ENCODE results near the gene PIP4K2A. TPM values are rescaled to one million over a fixed set of nuclear protein-coding genes. Genes with fewer than 3 reads are reported as not detected.

PIP4K2A gene
- total RNA-seq, 6 experiments from 2014 or later = 8.1 to 27.6 (median 12.0) TPM

DNA sequence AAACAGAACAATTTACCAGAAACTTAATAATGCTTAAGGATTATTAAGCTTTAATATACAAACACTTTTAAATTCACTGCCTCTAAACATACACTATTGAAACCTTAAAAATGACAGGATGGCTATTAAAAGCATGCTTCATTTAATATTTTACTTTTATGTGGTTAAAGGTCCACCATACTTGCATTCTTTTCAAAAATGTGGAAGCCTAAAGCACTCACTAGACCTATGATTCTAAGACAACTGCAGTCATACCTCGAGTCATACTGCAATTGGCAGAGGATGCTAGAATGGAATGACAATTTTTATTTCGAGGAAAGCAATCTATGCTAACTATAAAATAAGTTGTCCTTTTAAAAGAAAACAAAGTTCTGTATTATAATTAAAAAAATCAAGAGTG is 85.3 kb downstream of the PIP4K2A start:
- Histone ChIP-seq H3K4me3 (no peak overlapping the region), H3K9me3 (no peaks in the 10 kb centered on the region), H3K36me3 (no peaks in the 10 kb centered on the region), H3K27ac (peak overlapping the region in 1 of 3 donors; percentile 53), H3K27me3 (no peaks in the 10 kb centered on the region), H3K4me1 (peaks cover 0 to 32% (median 3%) of the 10 kb centered on the region in 4 donors)
- intact Hi-C loops (cut with DNase I) = no loop called here
- DNase-seq = no peak
- ATAC-seq = no peak
- WGBS (ENCODE audit: insufficient coverage, low coverage, low lambda C conversion rate, missing lambda C conversion rate) = 63% methylated on average over 2 of the region's 2 CpGs
- TF ChIP-seq, protein P1, sequence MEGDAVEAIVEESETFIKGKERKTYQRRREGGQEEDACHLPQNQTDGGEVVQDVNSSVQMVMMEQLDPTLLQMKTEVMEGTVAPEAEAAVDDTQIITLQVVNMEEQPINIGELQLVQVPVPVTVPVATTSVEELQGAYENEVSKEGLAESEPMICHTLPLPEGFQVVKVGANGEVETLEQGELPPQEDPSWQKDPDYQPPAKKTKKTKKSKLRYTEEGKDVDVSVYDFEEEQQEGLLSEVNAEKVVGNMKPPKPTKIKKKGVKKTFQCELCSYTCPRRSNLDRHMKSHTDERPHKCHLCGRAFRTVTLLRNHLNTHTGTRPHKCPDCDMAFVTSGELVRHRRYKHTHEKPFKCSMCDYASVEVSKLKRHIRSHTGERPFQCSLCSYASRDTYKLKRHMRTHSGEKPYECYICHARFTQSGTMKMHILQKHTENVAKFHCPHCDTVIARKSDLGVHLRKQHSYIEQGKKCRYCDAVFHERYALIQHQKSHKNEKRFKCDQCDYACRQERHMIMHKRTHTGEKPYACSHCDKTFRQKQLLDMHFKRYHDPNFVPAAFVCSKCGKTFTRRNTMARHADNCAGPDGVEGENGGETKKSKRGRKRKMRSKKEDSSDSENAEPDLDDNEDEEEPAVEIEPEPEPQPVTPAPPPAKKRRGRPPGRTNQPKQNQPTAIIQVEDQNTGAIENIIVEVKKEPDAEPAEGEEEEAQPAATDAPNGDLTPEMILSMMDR (IDR thresholded peaks at IDR 0.05) = no peak

DNA sequence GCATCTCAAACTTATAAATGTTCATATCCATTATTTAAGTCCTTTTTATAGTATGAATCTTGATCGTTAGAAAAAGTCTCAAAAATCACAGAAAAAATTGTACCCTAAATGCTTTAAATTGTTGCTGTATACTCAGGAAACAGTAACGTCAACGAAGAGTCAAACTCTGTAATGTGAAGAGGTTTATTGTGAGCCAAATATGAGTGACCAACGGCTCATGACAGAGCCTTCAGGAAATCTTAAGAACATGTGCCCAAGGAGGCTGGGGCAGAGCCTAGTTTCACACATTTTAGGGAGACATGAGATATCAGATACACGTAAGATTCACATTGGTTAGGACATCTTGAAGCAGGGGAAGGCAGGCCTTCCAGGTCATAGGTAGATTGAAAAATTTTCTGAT is 86.1 kb downstream of the PIP4K2A start:
- ATAC-seq = no peak
- Histone ChIP-seq H3K9me3 (no peaks in the 10 kb centered on the region), H3K27ac (peak overlapping the region in 1 of 3 donors; percentile 7), H3K36me3 (no peaks in the 10 kb centered on the region), H3K4me3 (no peak overlapping the region), H3K27me3 (no peaks in the 10 kb centered on the region), H3K4me1 (peaks cover 0 to 37% (median 3%) of the 10 kb centered on the region in 4 donors)
- WGBS (ENCODE audit: insufficient coverage, low coverage, low lambda C conversion rate, missing lambda C conversion rate) = 80% methylated on average over 5 of the region's 5 CpGs
- DNase-seq = no peak
- intact Hi-C loops (cut with DNase I) = no loop called here
- TF ChIP-seq, protein P1 (IDR thresholded peaks at IDR 0.05) = no peak
- no peak for TF ChIP-seq POLR2A (IDR thresholded peaks at IDR 0.05)

DNA sequence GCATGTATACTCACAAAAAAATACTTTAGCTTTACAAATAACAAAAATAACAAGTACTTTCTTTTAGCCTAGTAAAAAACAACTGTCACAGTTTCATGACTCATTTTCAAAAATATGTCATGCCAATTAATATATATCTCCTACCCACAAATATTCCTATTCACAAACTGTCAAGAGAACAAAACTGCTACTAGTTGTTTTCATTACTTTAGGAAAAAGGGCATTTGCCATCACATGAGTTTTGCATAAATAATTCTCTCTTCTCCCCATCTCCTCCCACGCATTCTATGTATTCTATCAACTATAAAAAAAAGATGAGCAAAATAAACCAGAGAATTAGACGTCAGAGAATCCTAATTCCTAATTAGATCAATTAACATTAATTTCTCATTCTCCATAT is 87.6 kb downstream of the PIP4K2A start:
- no peak for TF ChIP-seq POLR2A (IDR thresholded peaks at IDR 0.05)
- TF ChIP-seq, protein P1 (IDR thresholded peaks at IDR 0.05) = no peak
- Histone ChIP-seq H3K36me3 (no peaks in the 10 kb centered on the region), H3K27ac (no peak overlapping the region), H3K4me3 (no peak overlapping the region), H3K4me1 (peaks cover 0 to 37% (median 3%) of the 10 kb centered on the region in 4 donors), H3K27me3 (no peaks in the 10 kb centered on the region), H3K9me3 (no peaks in the 10 kb centered on the region)
- WGBS (ENCODE audit: insufficient coverage, low coverage, low lambda C conversion rate, missing lambda C conversion rate) = 64% methylated on average over 2 of the region's 2 CpGs
- DNase-seq = no peak
- ATAC-seq = no peak
- intact Hi-C loops (cut with DNase I) = no loop called here

DNA sequence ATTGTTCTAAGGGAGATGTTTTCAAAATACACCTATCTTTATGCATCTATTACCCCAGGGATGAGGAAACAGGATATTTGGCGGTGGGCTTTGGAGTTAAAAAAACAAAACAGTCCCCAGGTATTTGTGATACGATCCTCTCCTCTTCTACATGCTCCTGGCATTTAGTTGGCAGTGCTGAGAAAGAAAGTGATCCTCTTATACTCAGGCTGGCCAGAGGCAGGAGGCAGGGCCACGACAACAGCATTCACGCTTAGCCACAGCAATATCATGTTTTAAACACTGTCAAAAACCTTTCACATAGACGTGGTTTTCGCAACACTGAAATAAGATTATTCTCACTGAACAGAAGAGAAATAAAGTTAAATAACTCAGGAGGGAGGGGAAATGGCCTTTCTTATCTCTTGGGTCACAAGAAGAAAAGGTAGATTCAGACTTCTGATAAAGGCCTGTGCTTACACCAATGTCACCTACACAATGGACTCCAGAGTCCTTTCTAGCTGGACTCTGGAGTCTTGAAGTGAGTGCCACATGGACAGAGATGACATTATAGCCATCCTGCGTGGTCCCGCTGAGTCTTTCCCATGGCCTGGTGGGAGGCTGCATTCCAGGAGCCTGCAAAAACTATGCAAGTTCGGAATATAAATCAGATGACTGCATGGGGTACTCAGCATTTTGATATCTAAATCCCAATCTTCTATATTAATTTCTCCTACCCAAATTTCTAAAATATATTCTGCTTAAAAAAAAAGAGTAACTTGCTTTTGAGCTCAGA is 88.7 kb downstream of the PIP4K2A start:
- TF ChIP-seq, protein P1 (IDR thresholded peaks at IDR 0.05) = no peak
- no peak for TF ChIP-seq POLR2A (IDR thresholded peaks at IDR 0.05)
- Histone ChIP-seq H3K4me1 (peaks cover 0 to 29% (median 3%) of the 10 kb centered on the region in 4 donors), H3K27me3 (no peaks in the 10 kb centered on the region), H3K27ac (no peak overlapping the region), H3K36me3 (no peaks in the 10 kb centered on the region), H3K4me3 (no peak overlapping the region), H3K9me3 (no peaks in the 10 kb centered on the region)
- DNase-seq (no peak), ATAC-seq (no peak)
- intact Hi-C loops (cut with DNase I) = no loop called here
- 77% methylated on average over 9 of the region's 9 CpGs for WGBS (ENCODE audit: insufficient coverage, low coverage, low lambda C conversion rate, missing lambda C conversion rate)
